ENCODE measurements around the gene DENND1A. TPM values are rescaled to one million over a fixed set of nuclear protein-coding genes. Genes with fewer than 3 reads are reported as not detected.

Gene DENND1A
- total RNA-seq, 1 donor from 2014 or later = 12.7 TPM

DNA sequence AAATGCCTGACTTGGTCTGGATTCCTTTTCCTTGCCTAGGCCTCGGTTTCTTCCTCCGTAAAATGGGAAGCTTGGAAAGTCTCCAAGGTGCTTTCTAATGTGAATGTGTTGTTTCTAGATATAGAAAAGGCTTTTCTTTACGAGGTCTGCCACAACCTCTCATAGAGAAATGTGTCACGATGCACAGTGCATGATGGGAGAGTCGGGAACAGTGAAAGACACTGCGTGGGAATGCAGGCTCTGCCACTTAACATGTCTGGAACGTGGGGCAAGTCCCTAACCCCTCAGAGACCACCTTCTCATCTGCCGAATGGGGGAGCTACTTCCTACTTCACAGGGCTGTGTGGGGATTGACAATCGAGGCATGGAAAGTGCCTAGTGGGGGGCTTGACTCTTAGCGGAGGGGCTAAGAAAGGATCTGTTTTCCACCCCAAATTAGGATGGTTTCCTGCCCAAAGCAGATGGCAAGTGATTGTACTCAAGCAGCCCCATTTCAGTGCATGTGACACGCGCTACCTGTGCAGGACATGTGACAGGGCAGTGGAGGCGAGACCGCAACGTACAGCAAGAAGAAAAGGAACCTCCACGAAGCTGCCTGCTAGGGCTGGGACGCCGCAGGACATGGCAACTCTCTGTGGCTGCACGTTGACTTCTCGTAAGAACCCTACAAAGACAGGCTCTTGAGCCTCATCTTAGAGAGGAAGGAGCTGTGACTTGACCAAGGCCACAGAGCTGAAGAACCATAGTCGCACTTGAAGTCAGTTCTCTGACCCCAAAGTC, 458.7 kb downstream of the DENND1A start:
- Mint-ChIP-seq H3K9me3 (ENCODE audit: unreplicated experiment) (no peaks in the 10 kb centered on the region), H3K27ac (ENCODE audit: unreplicated experiment) (no peak overlapping the region), H3K4me3 (ENCODE audit: unreplicated experiment) (no peak overlapping the region), H3K27me3 (ENCODE audit: low read depth, unreplicated experiment) (peaks cover 23% of the 10 kb centered on the region), H3K4me1 (ENCODE audit: low read depth, unreplicated experiment) (no peaks in the 10 kb centered on the region), H3K36me3 (ENCODE audit: low read depth, unreplicated experiment) (no peaks in the 10 kb centered on the region)
- DNase-seq (ENCODE audit: low read depth) (no peak), FAIRE-seq (no peak)
- no peaks in the 10 kb centered on the region for H3K27me3 ChIP-seq (ENCODE audit: insufficient read depth, low read length)
- no peak overlapping the region for H2AFZ ChIP-seq (ENCODE audit: low read depth, low read length)
- peaks cover 6% of the 10 kb centered on the region for H4K20me1 ChIP-seq (ENCODE audit: insufficient read depth, low read length)
- no peak overlapping the region for H3K27ac ChIP-seq (ENCODE audit: low read depth, low read length)
- no peaks in the 10 kb centered on the region for H3K9me3 ChIP-seq (ENCODE audit: insufficient read depth, low read depth, low read length)
- H3K36me3 ChIP-seq (ENCODE audit: insufficient read depth, low read length) = no peaks in the 10 kb centered on the region
- no peak overlapping the region for H3K9ac ChIP-seq (ENCODE audit: low read length)
- H3K4me1 ChIP-seq (ENCODE audit: insufficient read depth, low read length) = no peaks in the 10 kb centered on the region
- TF ChIP-seq CTCF (IDR thresholded peaks at IDR 0.05; ENCODE audit: insufficient read depth, low read depth, low read length) (no peak), EZH2 (IDR thresholded peaks at IDR 0.05; ENCODE audit: insufficient read depth, low read length) (no peak)
- H3K79me2 ChIP-seq (ENCODE audit: insufficient read depth, low read length) = no peaks in the 10 kb centered on the region
- no peak overlapping the region for H3K4me2 ChIP-seq (ENCODE audit: low read length)
- H3K4me3 ChIP-seq (ENCODE audit: insufficient read depth, low read depth, low read length) = no peak overlapping the region

DNA sequence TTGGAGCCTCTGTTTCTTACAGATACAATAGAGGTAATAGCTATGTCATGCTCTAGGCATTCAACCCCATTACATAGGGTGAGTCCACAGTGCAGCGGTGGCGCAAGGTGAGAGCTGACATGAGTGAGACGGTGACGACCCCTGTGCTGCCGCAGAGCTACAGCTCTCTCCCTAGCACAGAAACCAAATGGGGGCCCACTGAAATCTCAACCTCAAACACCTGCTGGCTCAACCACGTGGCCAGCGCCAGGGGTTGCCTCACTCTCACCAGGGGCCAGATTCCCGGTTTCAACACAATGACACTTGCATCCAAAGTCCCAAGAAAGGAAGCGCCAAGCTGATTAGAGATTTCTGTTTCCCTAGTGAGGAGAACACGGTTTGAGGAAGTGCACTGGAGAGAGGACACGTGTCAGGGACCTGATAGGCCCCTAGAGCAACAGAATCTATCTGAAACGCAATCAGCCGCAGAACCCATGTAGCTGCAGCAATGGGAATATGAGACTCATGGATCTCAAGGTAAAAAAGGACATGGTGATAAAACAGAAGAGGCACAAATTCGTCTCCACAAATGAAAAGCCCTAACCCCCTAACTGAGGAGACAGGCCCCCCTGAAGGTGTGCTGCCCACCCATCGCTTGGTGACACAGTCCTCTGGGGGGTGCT, 459.7 kb downstream of the DENND1A start:
- DNase-seq (ENCODE audit: low read depth) (no peak), FAIRE-seq (no peak)
- no peaks in the 10 kb centered on the region for H3K9me3 Mint-ChIP-seq (ENCODE audit: unreplicated experiment)
- Histone ChIP-seq H3K9me3 (ENCODE audit: insufficient read depth, low read depth, low read length) (no peaks in the 10 kb centered on the region), H2AFZ (ENCODE audit: low read depth, low read length) (no peak overlapping the region), H3K36me3 (ENCODE audit: insufficient read depth, low read length) (no peaks in the 10 kb centered on the region), H3K9ac (ENCODE audit: low read length) (no peak overlapping the region), H3K4me1 (ENCODE audit: insufficient read depth, low read length) (no peaks in the 10 kb centered on the region), H3K4me3 (ENCODE audit: insufficient read depth, low read depth, low read length) (no peak overlapping the region), H3K4me2 (ENCODE audit: low read length) (no peak overlapping the region), H3K27ac (ENCODE audit: low read depth, low read length) (no peak overlapping the region), H4K20me1 (ENCODE audit: insufficient read depth, low read length) (peaks cover 6% of the 10 kb centered on the region), H3K27me3 (ENCODE audit: insufficient read depth, low read length) (no peaks in the 10 kb centered on the region), H3K79me2 (ENCODE audit: insufficient read depth, low read length) (no peaks in the 10 kb centered on the region)
- no peaks in the 10 kb centered on the region for H3K36me3 Mint-ChIP-seq (ENCODE audit: low read depth, unreplicated experiment)
- H3K4me1 Mint-ChIP-seq (ENCODE audit: low read depth, unreplicated experiment) = no peaks in the 10 kb centered on the region
- TF ChIP-seq EZH2 (IDR thresholded peaks at IDR 0.05; ENCODE audit: insufficient read depth, low read length) = no peak
- TF ChIP-seq CTCF (IDR thresholded peaks at IDR 0.05; ENCODE audit: insufficient read depth, low read depth, low read length) = no peak
- no peak overlapping the region for H3K4me3 Mint-ChIP-seq (ENCODE audit: unreplicated experiment)
- peaks cover 22% of the 10 kb centered on the region for H3K27me3 Mint-ChIP-seq (ENCODE audit: low read depth, unreplicated experiment)
- no peak overlapping the region for H3K27ac Mint-ChIP-seq (ENCODE audit: unreplicated experiment)

GRCh38 chr9:123469282-123469681, 460.6 kb downstream of the DENND1A start:
- Mint-ChIP-seq H3K27ac (ENCODE audit: unreplicated experiment) (no peak overlapping the region), H3K4me3 (ENCODE audit: unreplicated experiment) (no peak overlapping the region), H3K36me3 (ENCODE audit: low read depth, unreplicated experiment) (no peaks in the 10 kb centered on the region), H3K9me3 (ENCODE audit: unreplicated experiment) (no peaks in the 10 kb centered on the region), H3K27me3 (ENCODE audit: low read depth, unreplicated experiment) (peaks cover 18% of the 10 kb centered on the region), H3K4me1 (ENCODE audit: low read depth, unreplicated experiment) (no peaks in the 10 kb centered on the region)
- no peak for TF ChIP-seq CTCF (IDR thresholded peaks at IDR 0.05; ENCODE audit: insufficient read depth, low read depth, low read length)
- TF ChIP-seq EZH2 (IDR thresholded peaks at IDR 0.05; ENCODE audit: insufficient read depth, low read length) = no peak
- no peak overlapping the region for H3K4me3 ChIP-seq (ENCODE audit: insufficient read depth, low read depth, low read length)
- FAIRE-seq = no peak
- H3K4me2 ChIP-seq (ENCODE audit: low read length) = no peak overlapping the region
- H3K9me3 ChIP-seq (ENCODE audit: insufficient read depth, low read depth, low read length) = no peaks in the 10 kb centered on the region
- no peak overlapping the region for H3K27ac ChIP-seq (ENCODE audit: low read depth, low read length)
- H3K27me3 ChIP-seq (ENCODE audit: insufficient read depth, low read length) = no peaks in the 10 kb centered on the region
- H2AFZ ChIP-seq (ENCODE audit: low read depth, low read length) = no peak overlapping the region
- no peak overlapping the region for H3K9ac ChIP-seq (ENCODE audit: low read length)
- no peaks in the 10 kb centered on the region for H3K4me1 ChIP-seq (ENCODE audit: insufficient read depth, low read length)
- peaks cover 6% of the 10 kb centered on the region for H4K20me1 ChIP-seq (ENCODE audit: insufficient read depth, low read length)
- no peaks in the 10 kb centered on the region for H3K79me2 ChIP-seq (ENCODE audit: insufficient read depth, low read length)
- DNase-seq (ENCODE audit: low read depth) = no peak
- H3K36me3 ChIP-seq (ENCODE audit: insufficient read depth, low read length) = no peaks in the 10 kb centered on the region

Measured in astrocyte (in vitro differentiated cells and primary cell).